Ammon's horn (tissue), 1 donor: ENCODE results near the gene LYPD5.

Experiments used
- DNase-seq: peaks from one replicate; pipeline ENCODE4 v3.0.0-alpha.2; 2016; ENCODE audit warnings: low spot score

Gene LYPD5

DNA sequence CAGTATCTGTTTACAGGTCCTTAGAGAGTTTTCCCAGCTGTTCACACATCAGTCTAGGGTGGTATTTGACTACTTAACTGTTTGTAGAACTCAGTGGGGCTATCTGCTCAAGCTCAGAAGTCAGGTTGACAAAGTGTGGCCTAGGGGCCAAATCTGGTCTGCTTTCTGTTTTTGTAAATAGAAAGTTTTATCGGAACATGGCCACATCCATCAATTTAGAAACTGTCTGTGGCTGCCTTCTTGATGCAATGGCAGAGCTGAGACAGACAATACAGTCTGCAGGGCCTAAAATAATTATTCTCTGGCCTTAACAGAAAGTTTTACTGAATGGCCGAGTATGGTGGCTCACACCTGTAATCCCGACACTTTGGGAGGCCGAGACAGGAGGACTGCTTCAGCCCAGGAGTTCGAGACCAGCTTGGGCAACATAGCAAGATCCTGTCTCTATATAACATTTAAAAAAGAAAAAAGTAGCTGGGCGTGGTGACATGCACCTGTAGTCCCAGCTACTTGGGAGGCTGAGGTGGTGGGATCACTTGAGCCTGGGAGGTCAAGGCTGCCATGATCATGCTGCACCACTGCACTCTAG is 49.9 kb downstream of the LYPD5 start:
- no peak for DNase-seq

DNA sequence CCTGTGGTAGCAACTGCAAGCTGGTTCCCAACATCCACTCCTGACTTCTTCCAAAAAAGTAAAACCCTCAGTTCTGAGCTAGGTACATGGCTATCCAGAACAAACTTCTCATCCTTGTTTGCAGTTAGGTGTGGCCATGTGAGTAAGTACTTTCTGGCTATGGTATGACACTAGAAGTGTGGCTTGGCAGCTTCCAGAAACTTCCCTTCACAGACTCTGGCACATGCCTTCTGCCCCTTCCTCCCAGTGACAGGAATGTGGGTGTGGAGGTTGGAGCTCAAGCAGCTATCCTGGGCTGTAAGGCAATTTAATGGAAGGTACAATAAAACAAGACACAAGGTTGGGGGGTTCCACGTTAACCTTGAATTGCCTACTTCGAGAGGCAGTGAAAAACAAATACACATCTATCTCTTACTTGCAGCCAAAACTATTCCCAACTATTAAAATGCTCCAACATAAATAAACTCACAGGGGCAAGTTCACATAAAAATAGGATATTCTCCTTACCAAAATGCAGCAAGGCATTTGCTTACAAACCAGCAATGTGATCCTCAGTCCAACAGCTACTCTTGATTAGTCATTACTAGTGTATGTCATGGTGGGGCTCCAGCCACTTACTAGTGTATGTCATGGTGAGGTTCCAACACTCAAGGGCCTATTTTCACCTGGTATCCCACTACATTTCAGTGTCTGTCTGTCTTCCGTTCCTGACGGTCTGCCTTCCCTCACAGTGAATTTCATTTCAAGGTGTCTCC is 50.6 kb downstream of the LYPD5 start:
- DNase-seq = no peak

- DNase-seq = no peak
These were observed 52.3 kb downstream of the LYPD5 start for GRCh38 chr19:43749898-43750297.

- no peak for DNase-seq
These were observed 53.1 kb downstream of the LYPD5 start for GRCh38 chr19:43749152-43749551.

DNA sequence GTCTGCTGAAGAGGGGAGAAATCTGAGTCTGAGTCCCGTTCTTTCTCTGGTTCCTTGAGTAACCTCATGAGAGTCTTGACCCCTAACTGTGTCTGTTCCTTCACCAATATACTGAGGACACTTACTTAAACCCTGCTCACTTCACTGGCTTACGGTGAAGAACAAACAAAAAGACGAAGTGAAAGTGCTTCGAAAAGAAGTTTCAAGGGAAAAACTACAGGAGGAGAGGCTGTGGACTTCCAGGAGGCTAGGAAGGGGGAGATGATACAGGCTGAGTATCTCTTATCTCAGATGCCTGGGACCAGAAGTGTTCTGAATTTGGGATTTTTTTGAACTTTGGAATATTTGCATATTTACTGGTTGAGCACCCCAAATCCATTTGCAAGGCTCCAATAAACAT is 53.6 kb downstream of the LYPD5 start:
- DNase-seq = no peak

- no peak for DNase-seq
These were observed 54.0 kb downstream of the LYPD5 start for GRCh38 chr19:43748205-43748594.

GRCh38 chr19:43747557-43748204 is 54.6 kb downstream of the LYPD5 start:
- DNase-seq = no peak
